ENCODE measurements around the gene NPAS2. TPM values are rescaled to one million over a fixed set of nuclear protein-coding genes. Genes with fewer than 3 reads are reported as not detected.
A peak's percentile ranks its signal among the peaks of the same experiment; 100 is the strongest.

The NPAS2 gene
- polyA plus RNA-seq, 1 of the 3 experiments (the other 2 are of a cell fraction) = 58.5 TPM

GRCh38 chr2:100900156-100900795 is 80.3 kb downstream of the NPAS2 start:
- Histone ChIP-seq H3K9me2 (no peaks in the 10 kb centered on the region), H4K20me1 (ENCODE audit: insufficient read depth) (no peaks in the 10 kb centered on the region), H3K4me2 (no peak overlapping the region), H2AFZ (ENCODE audit: low read depth) (no peak overlapping the region), H3K4me3 (ENCODE audit: low read depth in 2 of 2, low read length in 1 of 2) (no peak overlapping the region), H3K9ac (no peak overlapping the region), H3K9me3 (no peaks in the 10 kb centered on the region; the same call in 1 of the 2 replicates), H3F3A (replicated peaks; ENCODE audit: insufficient read depth) (peaks cover 23% of the 10 kb centered on the region), H3K79me2 (ENCODE audit: insufficient read depth) (no peaks in the 10 kb centered on the region; the same call in 1 of the 2 replicates), H3K27me3 (ENCODE audit: insufficient read depth) (no peaks in the 10 kb centered on the region), H3K36me3 (replicated peaks in 1 of 2; ENCODE audit: control insufficient read depth in 1 of 2, insufficient read depth in 2 of 2, low read length in 1 of 2) (peaks cover 11 to 12% of the 10 kb centered on the region in 2 experiments), H3K4me1 (ENCODE audit: control insufficient read depth in 1 of 2, insufficient read depth in 2 of 2, low read depth in 1 of 2, low read length in 1 of 2) (peaks cover 36 to 42% of the 10 kb centered on the region in 2 experiments), H3K27ac (ENCODE audit: low read depth in 2 of 2, low read length in 1 of 2) (no peak overlapping the region)
- POLR2A ChIA-PET = no interaction called here
- TF ChIP-seq MXI1 (IDR thresholded peaks at IDR 0.05; ENCODE audit: low read depth, low read length) = no peak
- no peak for TF ChIP-seq GATA2 (CRISPR knock-in tag; IDR thresholded peaks at IDR 0.05)
- no peak; the same call in 1 of the 2 replicates for TF ChIP-seq CTCF (IDR thresholded peaks at IDR 0.05)
- 50% methylated on average over 5 of the region's 5 CpGs for WGBS (ENCODE audit: low lambda C conversion rate)
- CTCF ChIA-PET = interaction anchor here (1.2 kb wide), 1 partner anchor 12 kb away, joined by 3 read pairs; no protein-coding TSS in a partner anchor
- no peak for DNase-seq

- no peak overlapping the region for H2AFZ ChIP-seq (ENCODE audit: low read depth)
- POLR2A ChIA-PET = no interaction called here
- 0 out of 4 replicates have a peak overlapping the region, but pooled peaks of 1 of the 2 experiments have one; percentile 4 for H3K4me3 ChIP-seq (ENCODE audit: low read depth in 2 of 2, low read length in 1 of 2)
- CTCF ChIA-PET = interaction anchor here (1.4 kb wide), 1 partner anchor 84 kb away, joined by 4 read pairs; no protein-coding TSS in a partner anchor
- no peaks in the 10 kb centered on the region; the same call in 1 of the 2 replicates for H3K9me3 ChIP-seq
- H3F3A ChIP-seq (replicated peaks; ENCODE audit: insufficient read depth) = peaks cover 23% of the 10 kb centered on the region
- DNase-seq = peak; percentile 54
- peak overlapping the region; percentile 62 for H3K4me2 ChIP-seq
- H3K4me1 ChIP-seq (ENCODE audit: control insufficient read depth in 1 of 2, insufficient read depth in 2 of 2, low read depth in 1 of 2, low read length in 1 of 2) = peaks cover 22 to 29% of the 10 kb centered on the region in 2 experiments
- H3K79me2 ChIP-seq (ENCODE audit: insufficient read depth) = no peaks in the 10 kb centered on the region; the same call in 1 of the 2 replicates
- peak overlapping the region; percentile 15; the same call in 1 of the 2 replicates for H3K9ac ChIP-seq
- no peaks in the 10 kb centered on the region for H4K20me1 ChIP-seq (ENCODE audit: insufficient read depth)
- no peaks in the 10 kb centered on the region for H3K9me2 ChIP-seq
- H3K27me3 ChIP-seq (ENCODE audit: insufficient read depth) = no peaks in the 10 kb centered on the region
- H3K27ac ChIP-seq (ENCODE audit: low read depth in 2 of 2, low read length in 1 of 2) = peak overlapping the region; percentile 91 to 93
- peaks cover 12 to 19% of the 10 kb centered on the region in 2 experiments for H3K36me3 ChIP-seq (replicated peaks in 1 of 2; ENCODE audit: control insufficient read depth in 1 of 2, insufficient read depth in 2 of 2, low read length in 1 of 2)
- under 1% methylated on average over 6 of the region's 6 CpGs for WGBS (ENCODE audit: low lambda C conversion rate)
- TF ChIP-seq FOXJ3 (CRISPR knock-in tag; IDR thresholded peaks at IDR 0.05) = no peak
- TF ChIP-seq SMC3 (IDR thresholded peaks at IDR 0.05; ENCODE audit: low read depth, low read length) = 0 out of 2 replicates have a peak, but pooled peaks have one; percentile 14
- peak; percentile 96 for TF ChIP-seq RXRA (IDR thresholded peaks at IDR 0.05; ENCODE audit: borderline replicate concordance, low read depth)
- peak; percentile 84 for TF ChIP-seq MAX (IDR thresholded peaks at IDR 0.05; ENCODE audit: low read depth)
- TF ChIP-seq TAF1 (IDR thresholded peaks at IDR 0.05; ENCODE audit: borderline replicate concordance, low read depth, low read length) = peak; percentile 42; the same call in 1 of the 2 replicates
- TF ChIP-seq FOSL2 (IDR thresholded peaks at IDR 0.05; ENCODE audit: borderline replicate concordance, low read depth) = peak; percentile 97
- TF ChIP-seq GABPA (IDR thresholded peaks at IDR 0.05; ENCODE audit: low read depth) = peak; percentile 34; the same call in 1 of the 2 replicates
- TF ChIP-seq YY1 (IDR thresholded peaks at IDR 0.05; ENCODE audit: low read depth) = peak; percentile 72; the same call in 1 of the 2 replicates
- no peak; the same call in 1 of the 2 replicates for TF ChIP-seq RCOR1 (IDR thresholded peaks at IDR 0.05; ENCODE audit: low read length)
- TF ChIP-seq ELF1 (IDR thresholded peaks at IDR 0.05) = peak; percentile 56; the same call in 1 of the 2 replicates
- TF ChIP-seq MEF2A (IDR thresholded peaks at IDR 0.05; ENCODE audit: borderline replicate concordance, low read depth) = peak; percentile 82; the same call in 1 of the 2 replicates
- peak; percentile 99 for TF ChIP-seq JUND (IDR thresholded peaks at IDR 0.05)
- TF ChIP-seq FOXM1 (IDR thresholded peaks at IDR 0.05; ENCODE audit: low read depth) = peak; percentile 95
- TF ChIP-seq TEAD4 (IDR thresholded peaks at IDR 0.05; ENCODE audit: borderline replicate concordance, insufficient read depth) = peak; percentile 98
- TF ChIP-seq POLR2AphosphoS5 (IDR thresholded peaks at IDR 0.05; ENCODE audit: low read depth, low read length) = peak; percentile 92
- peak; percentile 98 for TF ChIP-seq TCF12 (IDR thresholded peaks at IDR 0.05)
- peak; percentile 45 for TF ChIP-seq CTCF (IDR thresholded peaks at IDR 0.05)
- no peak for TF ChIP-seq IRF3 (IDR thresholded peaks at IDR 0.05; ENCODE audit: low read depth, low read length)
- peak; percentile 90 for TF ChIP-seq NFIC (IDR thresholded peaks at IDR 0.05; ENCODE audit: borderline replicate concordance)
- TF ChIP-seq RAD21 (IDR thresholded peaks at IDR 0.05; ENCODE audit: low read length) = peak; percentile 20; the same call in 1 of the 2 replicates
Measured at GRCh38 chr2:100902817-100903405, 83.0 kb downstream of the NPAS2 start.

Measured in SK-N-SH (cell line).